Activated naive CD4-positive, alpha-beta T cell treated with Interleukin-2 at 50 U/mL for 16 hours (primary cell): Measurements from ENCODE around the gene RALY.
A peak's percentile ranks its signal among the peaks of the same experiment; 100 is the strongest.

Source experiments
- DNase-seq: peaks from one replicate; pipeline ENCODE4 v3.0.0-alpha.2; 2020

RALY gene

GRCh38 chr20:34052414-34052813, 58.7 kb downstream of the RALY start:
- DNase-seq: no peak

GRCh38 chr20:34055290-34055689, 61.6 kb downstream of the RALY start:
- no peak for DNase-seq

GRCh38 chr20:34058831-34059230, 65.1 kb downstream of the RALY start:
- no peak for DNase-seq

GRCh38 chr20:34060970-34061369, 67.3 kb downstream of the RALY start:
- DNase-seq: no peak

GRCh38 chr20:34061695-34062094, 68.0 kb downstream of the RALY start:
- no peak for DNase-seq

GRCh38 chr20:34062570-34063482, 69.1 kb downstream of the RALY start:
- no peak for DNase-seq

- DNase-seq: no peak
Measured at GRCh38 chr20:34064286-34064685, 70.6 kb downstream of the RALY start.

- DNase-seq: no peak
Measured at GRCh38 chr20:34065260-34065659, 71.5 kb downstream of the RALY start.

GRCh38 chr20:34066476-34067090, 72.9 kb downstream of the RALY start:
- DNase-seq: no peak

- no peak for DNase-seq
Measured at GRCh38 chr20:34068001-34068400, 74.3 kb downstream of the RALY start.

- DNase-seq: peak; percentile 53
Measured at GRCh38 chr20:34069341-34070078, 75.8 kb downstream of the RALY start.

- no peak for DNase-seq
Measured at GRCh38 chr20:34070079-34070439, 76.3 kb downstream of the RALY start.

GRCh38 chr20:34070859-34071258, 77.1 kb downstream of the RALY start:
- DNase-seq: no peak

- DNase-seq: no peak
Measured at GRCh38 chr20:34072076-34072475, 78.4 kb downstream of the RALY start.

GRCh38 chr20:34072778-34073177, 79.1 kb downstream of the RALY start:
- DNase-seq: no peak

GRCh38 chr20:34074101-34074760, 80.5 kb downstream of the RALY start:
- DNase-seq: no peak

GRCh38 chr20:34075647-34076046, 81.9 kb downstream of the RALY start:
- no peak for DNase-seq

- DNase-seq: no peak
Measured at GRCh38 chr20:34076952-34077351, 83.2 kb downstream of the RALY start.

- no peak for DNase-seq
Measured at GRCh38 chr20:34078540-34078939, 84.8 kb downstream of the RALY start.

- DNase-seq: no peak
Measured at GRCh38 chr20:34079818-34080217, 86.1 kb downstream of the RALY start.

GRCh38 chr20:34082232-34082887, 88.6 kb downstream of the RALY start:
- DNase-seq: no peak

GRCh38 chr20:34083137-34083536, 89.4 kb downstream of the RALY start:
- no peak for DNase-seq

- DNase-seq: no peak
Measured at GRCh38 chr20:34083781-34084180, 90.1 kb downstream of the RALY start.
